Inflammatory macrophage treated with lipopolysaccharide for 4 hours (primary cell): ENCODE results near the gene FGFBP3.

Experiments
- DNase-seq: peaks from one replicate; pipeline ENCODE4 v3.0.0-alpha.2; 2020

FGFBP3 gene, protein sequence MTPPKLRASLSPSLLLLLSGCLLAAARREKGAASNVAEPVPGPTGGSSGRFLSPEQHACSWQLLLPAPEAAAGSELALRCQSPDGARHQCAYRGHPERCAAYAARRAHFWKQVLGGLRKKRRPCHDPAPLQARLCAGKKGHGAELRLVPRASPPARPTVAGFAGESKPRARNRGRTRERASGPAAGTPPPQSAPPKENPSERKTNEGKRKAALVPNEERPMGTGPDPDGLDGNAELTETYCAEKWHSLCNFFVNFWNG

DNA sequence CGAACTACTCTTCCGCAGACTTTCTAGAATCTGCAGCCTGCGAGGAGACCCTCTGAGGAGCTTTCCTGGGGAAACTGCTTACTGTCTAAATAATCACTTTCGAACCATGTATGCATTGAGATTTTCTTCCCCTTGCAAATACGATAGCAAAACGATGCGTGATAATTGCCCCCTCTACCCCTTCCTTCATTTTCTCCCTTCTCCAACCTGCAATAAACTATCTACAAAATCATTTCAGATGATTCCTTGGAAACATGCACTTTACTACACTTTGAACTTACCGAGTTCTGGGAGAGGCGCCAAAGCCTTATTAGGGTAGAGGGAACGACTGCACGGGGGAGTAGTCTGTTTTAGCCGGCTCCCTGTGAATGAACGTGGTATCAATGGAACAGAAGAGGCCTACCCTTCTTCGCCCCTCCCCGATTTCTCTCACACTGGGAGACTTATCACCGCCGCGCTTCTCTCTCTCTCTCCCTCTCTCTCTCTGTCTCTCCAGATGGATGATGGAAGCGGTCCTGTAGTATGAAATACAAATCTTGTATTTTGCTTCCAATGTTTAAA lies at the start of gene FGFBP3:
Gene FGFBP3 (minus strand): TSS at position 370 of the 561 bp plus-strand sequence. CDS start 517 bp downstream, outside the sequence.
- no peak for DNase-seq

DNA sequence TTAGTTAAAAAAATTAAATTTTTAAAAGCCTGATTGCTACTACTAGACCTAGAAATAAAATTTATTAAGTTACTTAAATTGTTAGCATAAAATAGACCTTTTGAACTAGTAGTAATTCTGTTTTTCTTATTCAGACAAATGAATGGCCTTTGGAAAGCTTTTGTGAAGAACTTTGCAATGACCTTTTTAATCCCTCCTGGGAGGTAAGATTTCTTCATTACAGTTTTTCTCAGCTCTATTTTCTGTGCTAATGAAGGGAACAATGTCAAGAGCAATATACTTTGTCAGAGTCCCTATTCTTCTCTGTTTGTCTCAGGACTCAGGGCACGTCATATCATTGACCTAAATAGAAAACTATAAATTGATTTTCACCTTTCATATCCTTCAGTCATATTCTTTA lies 47.8 kb upstream of the FGFBP3 start:
- no peak for DNase-seq

DNA sequence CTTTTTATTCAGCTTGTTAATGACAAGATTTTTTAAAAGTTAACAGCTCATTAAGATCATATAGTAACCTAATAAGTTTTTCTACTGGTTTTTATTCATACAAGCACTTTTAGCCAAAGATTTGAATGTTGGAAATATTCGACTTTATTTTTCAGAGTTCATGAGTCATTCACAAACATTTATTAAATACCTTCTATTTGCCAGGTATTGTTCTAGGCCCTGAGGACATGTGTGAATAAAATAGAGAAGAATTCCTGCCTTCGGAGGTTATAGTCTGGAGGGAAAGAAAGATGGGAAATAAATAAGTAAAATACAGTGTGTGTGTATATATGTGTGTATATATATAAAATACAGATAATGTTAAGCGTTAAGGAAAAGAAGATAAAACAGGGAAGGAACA lies 45.8 kb upstream of the FGFBP3 start:
- no peak for DNase-seq

DNA sequence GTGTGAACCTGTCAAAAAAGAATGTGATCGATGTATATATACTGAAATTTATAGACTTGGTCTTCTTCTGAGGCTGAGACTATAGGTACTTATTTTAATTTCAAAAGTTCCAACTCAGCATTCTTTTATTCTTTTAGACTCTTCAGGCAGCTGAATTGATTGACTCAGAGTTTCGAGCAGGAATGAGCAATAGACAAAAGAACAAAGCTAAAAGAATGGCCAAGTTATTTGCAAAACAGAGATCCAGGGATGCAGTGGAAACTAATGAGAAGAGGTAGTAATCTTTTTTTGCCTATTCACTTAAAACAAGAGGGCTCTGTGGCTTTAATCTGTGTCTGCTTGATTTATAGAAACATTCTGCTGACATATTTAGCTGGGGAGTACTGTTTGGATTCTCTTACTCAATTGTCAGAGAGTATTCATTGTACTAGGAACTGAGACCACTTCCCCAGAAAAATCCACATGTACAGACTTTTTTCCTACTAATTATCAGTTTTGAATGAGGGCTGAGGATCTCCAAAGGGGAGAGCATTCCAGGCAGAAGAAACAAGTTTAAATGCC lies 44.4 kb upstream of the FGFBP3 start:
- DNase-seq: no peak

DNA sequence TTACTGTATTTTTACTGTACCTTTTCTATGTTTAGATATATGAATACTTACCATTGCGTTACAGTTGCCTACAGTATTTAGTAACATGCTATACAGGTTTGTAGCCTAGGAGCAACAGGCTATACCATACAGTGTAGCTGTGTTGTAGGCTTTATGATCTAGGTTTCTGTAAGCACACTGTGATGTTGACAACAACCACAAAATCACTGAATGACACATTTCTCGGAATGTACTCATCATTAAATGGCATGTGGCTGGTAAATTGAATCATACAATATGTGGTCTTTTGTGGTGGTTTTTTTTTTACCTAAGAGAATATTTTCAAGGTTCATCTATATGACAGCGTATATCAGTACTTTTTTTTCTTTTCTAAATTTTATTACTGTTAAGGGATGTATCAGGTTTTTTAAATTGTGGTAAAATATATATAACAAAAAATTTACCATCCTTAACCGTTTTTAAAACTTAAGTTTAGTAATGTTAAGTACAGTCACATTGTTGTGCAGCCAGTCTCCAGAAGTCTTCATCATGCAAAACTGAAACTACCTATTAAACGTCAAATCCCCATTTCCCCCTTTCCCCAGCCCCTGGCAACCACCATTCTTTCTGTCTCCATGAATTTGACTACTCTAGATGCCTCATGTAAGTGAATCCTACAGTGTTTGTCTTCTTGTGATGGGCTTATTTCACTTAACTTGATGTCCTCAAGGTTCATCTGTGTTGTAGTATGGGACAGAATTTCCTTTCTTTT lies 35.8 kb upstream of the FGFBP3 start:
- DNase-seq: no peak

DNA sequence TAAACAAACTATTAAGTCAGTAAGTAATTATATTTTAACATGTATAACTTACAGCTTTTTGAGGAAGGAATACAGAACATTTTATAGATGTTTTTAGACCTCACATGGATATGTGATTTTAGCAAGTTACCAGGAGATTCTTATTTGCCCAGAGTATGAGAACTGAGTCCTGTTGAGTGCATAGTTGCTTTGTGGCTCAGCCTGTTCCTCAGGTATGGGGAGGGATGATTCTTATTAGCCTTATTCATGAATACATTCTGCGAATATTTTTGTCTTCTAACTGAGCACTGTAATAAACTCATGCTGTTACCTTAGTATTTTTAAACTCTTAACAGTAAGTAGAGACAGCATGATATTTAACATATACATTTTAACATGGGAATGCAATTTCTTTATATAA lies 32.1 kb upstream of the FGFBP3 start:
- DNase-seq: no peak

DNA sequence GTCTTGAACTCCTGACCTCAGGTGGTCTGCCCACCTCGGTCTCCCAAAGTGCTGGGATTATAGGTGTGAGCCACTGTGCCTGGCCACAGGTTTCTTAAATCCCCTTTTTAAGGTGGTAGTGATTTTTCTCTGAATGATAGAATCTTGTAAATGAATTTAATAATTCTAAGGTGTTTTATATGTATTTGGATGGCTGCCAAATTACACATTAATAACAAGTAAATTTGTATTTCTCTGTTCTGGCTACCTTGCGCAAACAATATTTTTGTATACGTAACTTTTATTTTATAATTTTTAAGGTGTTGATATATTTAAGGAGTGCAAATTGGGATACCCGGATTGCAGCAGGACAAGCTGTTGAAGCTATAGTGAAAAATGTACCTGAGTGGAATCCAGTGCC lies 30.4 kb upstream of the FGFBP3 start:
- no peak for DNase-seq

DNA sequence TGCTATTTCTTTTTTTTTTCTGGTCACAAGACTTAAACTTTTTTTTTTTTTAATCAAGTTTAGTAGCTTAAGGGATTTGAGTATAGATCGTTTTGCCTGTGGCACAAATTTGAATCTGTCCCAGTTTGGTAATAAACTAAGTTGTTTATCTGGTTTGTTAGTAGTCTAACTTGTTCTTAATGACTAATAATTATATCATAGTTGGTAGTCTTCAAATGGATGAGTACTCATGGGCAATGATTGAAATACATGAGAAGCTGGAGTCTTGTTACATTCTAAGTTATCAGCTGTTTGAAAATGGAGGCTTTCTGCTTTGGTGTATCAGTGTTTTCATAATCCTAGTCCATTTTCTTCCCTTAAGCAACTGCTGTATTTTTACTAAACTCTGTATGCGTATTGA lies 26.6 kb upstream of the FGFBP3 start:
- DNase-seq: no peak

DNA sequence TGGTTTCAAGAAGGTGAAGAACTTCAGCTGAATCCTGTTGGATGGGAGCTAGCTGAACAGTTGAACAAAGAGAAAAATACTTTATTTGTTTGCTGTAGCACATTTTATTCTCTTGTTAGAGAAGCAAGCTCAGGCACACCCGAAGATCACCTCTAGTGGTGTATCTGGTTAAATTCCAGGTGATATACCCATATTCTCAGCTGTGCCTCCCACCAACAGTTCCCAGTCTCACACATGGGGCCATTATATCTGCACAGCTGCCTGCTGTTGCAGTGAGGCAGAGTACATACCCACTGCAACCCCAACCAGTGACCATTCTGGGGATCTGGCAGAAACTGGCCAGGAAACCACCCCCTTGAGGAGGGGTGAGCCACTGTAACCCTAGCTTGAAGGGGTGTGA lies 23.5 kb upstream of the FGFBP3 start:
- DNase-seq: no peak

DNA sequence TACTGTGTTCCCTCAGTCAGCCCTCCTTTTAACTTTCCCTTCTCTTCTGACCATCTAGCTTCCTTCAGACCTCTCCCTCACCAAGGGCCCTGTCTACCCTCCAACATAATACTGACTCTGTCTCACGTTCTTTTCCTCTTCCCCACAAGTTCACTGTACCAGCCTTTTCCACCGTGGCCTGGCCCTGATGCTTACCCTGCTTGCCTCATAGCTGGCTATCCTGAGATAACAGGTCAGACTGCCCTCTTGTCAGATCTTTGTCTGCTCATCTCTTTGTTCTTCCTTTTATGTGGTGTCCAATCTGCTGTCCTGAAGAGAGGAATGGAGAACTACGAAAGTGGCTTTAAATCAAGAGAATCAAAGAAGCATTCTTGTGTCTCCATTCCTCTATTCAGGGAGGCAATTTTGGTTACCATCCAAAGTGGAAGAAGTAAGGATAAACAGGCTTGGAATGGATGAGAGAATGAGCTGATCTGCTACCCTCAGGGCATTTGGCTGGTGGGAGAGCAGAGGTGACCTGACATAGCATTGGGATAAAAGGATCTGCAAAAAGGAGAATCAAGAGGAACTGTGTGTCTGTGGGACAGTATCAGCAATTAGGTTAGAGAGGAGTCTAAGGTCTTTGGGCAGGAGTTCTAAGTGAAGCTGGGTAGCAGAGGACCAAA lies 22.4 kb upstream of the FGFBP3 start:
- DNase-seq: no peak

DNA sequence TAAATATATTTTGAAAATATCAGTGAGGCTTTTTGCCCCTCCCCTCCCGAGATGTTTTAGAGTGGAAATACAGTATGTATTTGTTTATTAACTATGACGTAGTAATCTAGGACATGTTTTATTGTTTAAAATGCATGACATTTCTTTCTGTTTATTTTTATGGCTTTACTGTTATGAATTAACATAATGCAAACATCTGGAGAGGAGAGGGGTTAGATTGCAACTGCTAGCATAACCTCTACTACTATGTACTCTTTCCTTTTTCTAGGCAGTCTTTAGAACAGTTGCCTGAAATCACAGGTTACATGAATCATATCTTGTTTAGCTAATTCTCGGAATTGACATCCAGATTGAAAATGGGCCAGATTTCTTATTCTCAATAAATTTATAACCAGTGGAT lies 21.7 kb upstream of the FGFBP3 start:
- no peak for DNase-seq

DNA sequence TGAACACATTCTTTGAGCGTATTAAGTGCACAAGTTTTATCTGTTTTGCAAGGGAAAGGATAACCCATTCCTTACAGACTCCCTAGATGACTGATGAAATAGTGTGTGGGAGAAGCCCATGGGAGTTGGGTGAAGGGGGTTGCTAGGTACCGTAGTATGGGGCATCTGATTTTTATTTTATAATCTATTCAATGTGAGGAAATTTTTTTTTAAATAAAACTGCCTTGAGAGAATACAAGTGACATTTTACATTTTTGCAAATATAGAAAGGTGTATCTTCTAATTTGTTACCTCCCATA lies 15.7 kb upstream of the FGFBP3 start:
- DNase-seq: no peak

DNA sequence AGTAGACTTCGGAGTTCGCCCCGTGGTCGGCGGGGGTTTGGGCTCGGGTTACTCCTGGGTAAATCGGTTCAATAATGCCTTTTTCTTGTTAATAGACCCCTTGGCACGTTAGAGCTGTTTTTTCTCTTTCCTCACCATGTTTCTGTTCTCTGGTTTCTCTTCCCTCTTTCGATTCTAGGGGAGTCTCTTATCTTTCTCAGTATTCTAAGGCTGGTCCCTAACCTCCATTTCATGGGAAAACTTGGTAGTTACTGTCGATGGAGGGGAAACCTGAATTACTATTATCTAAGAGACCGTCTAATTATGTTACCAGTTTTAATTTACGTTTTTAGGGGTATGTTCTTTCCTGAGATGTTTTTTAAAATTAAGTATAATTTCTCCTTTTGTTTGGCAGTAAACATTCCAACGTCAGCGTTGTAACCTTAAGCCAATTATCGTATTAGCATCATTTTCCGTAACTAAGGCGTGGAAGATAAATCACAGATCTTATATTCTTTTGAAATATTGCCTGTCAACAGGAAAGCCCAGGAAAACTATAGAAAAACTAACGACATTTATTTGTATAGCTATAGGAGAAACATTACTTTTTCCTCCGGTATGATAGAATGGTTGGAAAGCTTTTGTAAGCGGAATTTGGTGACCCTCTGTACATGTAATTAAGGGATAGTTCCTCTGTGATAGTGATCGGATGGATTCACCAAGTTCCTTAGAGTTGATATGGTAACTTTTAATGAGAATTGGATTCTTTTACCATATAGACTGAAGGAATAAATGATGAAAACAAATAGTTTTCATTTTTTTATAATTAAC lies 15.1 kb upstream of the FGFBP3 start:
- peak; percentile 52 for DNase-seq

DNA sequence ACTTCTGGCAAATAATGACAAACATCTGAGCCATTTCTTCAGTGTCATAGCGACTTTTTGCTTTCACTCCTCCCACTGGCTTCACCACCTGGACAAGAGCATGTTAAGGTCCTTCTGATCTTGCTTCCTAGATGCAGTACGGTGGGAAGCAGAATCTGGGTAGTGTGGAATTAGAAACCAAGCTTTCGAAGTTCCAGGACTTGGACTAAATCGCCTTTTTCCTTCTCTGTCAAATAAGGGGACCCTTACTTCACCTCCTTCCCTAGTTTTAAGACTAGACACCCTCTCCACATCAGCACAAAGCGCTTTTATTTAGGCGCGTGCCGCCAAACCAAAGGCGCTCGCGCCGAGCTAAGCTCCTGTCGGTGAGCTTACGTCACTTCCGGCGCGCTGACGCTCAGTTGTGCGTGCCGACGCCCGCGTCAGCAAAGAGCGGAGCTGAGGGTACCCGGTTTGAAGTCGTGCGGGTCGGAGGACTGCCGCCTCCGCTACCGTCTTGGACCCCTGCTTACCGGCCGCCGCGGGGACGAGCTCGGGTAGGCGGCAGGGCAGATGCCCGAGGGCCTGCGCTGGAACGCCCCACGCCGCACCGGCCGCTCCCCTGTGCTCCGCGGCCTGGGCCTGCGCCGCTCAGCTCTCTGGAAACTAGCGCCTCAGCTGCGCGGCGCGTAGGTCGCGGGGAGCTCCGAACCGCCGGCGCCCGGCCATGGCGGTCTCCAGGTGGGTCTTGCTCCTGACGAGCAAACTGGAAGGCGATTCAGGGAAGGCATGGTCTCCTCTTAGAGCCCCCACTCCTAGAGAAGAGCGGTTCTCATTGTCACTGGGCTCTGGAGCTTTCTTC lies 14.3 kb upstream of the FGFBP3 start, which contains the start of gene BTAF1:
Gene BTAF1 (plus strand): TSS at position 400 of the 841 bp plus-strand sequence. CDS start 307 bp downstream, at position 707.
- DNase-seq: peak; percentile 94

DNA sequence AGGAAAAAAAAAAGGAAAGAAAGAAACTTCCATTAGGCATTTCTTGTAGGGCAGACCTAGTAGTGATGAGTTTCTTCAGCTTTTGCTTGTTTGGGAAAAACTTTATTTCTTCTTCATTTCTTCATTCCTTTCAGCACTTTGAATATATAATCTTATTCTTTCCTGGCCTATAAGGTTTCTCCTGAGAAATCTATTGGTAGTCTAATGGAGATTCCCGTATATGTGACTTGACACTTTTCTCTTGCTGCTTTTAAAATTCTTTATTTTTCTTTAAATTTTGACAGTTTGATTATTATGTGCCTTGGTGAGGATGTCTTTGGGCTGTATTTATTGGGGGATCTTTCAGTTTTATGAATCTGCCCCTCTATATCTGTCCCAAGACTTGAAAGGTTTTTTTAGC lies 10.4 kb upstream of the FGFBP3 start:
- DNase-seq: no peak

DNA sequence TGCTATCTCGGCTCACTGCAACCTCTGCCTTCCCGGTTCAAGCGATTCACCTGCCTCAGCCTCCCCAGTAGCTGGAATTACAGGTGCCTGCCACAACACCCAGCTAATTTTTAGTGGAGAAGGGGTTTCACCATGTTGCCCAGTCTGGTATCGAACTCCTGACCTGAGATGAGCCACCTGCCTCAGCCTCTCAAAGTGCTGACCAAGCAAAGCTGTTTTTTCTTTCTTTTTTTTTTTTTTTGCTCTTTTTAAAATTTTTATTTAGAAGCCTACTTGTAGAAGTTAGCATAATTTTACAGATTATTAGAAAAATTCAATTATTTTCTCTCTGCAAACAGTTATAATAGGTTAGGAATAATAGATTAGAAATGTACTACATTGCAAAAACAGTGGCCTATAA lies 1.2 kb upstream of the FGFBP3 start:
- no peak for DNase-seq

DNA sequence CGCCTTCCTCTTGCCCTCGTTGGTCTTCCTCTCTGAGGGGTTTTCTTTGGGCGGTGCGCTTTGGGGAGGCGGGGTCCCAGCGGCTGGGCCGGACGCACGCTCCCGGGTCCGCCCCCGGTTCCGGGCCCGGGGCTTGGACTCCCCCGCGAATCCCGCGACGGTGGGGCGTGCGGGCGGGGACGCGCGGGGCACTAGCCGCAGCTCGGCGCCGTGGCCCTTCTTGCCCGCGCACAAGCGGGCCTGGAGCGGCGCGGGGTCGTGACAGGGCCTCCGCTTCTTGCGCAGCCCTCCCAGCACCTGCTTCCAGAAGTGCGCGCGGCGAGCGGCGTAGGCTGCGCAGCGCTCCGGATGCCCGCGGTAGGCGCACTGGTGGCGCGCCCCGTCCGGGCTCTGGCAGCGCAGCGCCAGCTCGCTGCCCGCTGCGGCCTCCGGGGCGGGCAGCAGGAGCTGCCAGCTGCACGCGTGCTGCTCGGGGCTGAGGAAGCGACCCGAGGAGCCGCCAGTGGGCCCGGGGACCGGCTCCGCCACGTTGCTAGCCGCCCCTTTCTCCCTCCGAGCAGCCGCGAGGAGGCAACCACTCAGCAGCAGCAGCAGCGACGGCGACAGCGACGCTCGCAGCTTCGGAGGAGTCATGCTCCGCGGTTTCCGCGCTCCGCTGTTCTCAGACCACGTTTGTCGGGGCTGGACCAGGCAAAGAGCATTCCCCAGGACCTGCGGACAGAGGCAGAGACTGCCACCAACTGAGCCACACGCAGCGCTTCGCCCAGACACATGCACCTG lies 759 bp downstream of the FGFBP3 start:
- DNase-seq: peak; percentile 79

DNA sequence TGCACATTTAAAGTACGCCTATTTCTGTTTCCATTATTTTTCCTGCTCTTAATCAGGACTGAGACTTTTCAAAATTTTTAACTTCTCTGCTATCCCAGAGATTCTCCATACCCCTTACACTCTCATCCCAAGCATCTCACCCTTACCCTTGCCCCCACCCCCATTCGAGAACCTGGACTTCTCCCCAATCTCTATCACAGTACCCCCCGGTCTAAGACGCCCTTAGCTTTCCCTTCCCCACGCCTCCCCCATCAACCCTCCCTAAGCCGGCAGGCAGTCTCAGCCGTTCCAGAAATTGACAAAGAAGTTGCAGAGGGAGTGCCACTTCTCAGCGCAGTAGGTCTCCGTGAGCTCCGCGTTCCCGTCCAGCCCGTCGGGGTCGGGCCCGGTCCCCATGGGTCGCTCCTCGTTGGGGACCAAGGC lies 1.4 kb downstream of the FGFBP3 start:
- DNase-seq: no peak

DNA sequence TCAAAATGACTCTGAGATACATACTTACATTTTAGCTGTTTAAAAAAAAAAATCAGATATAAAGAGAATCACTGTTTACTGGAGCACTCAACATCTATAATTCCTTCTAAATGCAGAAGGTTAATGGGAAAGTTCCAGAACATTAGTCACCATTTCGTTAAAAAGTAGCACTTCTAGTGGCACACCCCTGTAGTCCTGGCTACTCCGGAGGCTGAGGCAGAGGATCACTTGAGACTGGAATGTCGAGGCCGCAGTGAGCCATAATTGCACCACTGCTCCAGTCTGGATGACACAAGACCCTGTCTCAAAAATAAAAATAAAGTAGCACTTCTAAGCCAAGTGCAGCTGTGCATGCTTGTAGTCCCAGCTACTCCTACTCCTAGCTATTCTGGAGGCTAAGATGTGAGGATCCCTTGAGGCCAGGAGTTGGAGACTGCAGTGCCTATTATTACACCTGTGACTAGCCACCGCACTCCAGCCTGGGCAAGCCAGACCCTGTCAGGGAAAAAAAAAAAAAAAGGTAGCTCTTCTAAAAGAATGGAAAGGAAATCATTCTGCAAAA lies 2.2 kb downstream of the FGFBP3 start:
- no peak for DNase-seq
